22Rv1 (cell line): Measurements from ENCODE around the gene FGF11.
"Not testable (repeated sequence)": the region's sequence is repeated elsewhere in the genome, so short reads cannot be mapped to it uniquely, and the experiment has no call there.

Source experiments
- H3K27ac ChIP-seq: fragments of 450-650 bp; 2 replicates; pipeline ENCODE4 v1.5.1; 2017
- ZFX ChIP-seq: fragments of 450-650 bp; IDR thresholded peaks from 2 replicates; pipeline ENCODE4 v1.6.1; 2017; ENCODE audit warnings: antibody characterized with exemption, borderline replicate concordance
- TF ChIP-seq, protein P1 (sequence below): fragments of 450-650 bp; IDR thresholded peaks from 2 replicates; pipeline ENCODE4 v1.5.1; 2017; ENCODE audit warnings: mild to moderate bottlenecking

FGF11 gene

DNA sequence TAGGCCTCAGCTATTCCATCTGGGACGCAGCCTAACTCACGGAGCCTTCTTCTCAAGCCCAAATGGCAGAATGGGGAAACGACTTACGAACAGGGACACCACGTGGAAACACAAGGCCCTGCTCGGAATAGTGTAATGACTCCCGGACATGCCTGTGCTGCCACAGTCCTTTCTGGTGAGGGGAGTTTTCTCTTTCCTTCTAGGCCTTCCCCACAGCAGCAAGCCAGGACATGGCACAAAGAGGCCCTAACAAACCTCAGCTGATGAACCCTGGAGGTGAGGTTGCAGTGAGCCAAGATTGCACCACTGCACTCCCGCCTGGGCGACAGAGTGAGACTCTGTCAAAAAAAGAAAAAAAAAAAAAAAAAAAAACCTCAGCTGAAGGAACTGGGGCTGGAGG is 24.8 kb downstream of the FGF11 start:
- no peak overlapping the region for H3K27ac ChIP-seq
- TF ChIP-seq, protein P1, sequence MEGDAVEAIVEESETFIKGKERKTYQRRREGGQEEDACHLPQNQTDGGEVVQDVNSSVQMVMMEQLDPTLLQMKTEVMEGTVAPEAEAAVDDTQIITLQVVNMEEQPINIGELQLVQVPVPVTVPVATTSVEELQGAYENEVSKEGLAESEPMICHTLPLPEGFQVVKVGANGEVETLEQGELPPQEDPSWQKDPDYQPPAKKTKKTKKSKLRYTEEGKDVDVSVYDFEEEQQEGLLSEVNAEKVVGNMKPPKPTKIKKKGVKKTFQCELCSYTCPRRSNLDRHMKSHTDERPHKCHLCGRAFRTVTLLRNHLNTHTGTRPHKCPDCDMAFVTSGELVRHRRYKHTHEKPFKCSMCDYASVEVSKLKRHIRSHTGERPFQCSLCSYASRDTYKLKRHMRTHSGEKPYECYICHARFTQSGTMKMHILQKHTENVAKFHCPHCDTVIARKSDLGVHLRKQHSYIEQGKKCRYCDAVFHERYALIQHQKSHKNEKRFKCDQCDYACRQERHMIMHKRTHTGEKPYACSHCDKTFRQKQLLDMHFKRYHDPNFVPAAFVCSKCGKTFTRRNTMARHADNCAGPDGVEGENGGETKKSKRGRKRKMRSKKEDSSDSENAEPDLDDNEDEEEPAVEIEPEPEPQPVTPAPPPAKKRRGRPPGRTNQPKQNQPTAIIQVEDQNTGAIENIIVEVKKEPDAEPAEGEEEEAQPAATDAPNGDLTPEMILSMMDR = no peak
- TF ChIP-seq ZFX = no peak

DNA sequence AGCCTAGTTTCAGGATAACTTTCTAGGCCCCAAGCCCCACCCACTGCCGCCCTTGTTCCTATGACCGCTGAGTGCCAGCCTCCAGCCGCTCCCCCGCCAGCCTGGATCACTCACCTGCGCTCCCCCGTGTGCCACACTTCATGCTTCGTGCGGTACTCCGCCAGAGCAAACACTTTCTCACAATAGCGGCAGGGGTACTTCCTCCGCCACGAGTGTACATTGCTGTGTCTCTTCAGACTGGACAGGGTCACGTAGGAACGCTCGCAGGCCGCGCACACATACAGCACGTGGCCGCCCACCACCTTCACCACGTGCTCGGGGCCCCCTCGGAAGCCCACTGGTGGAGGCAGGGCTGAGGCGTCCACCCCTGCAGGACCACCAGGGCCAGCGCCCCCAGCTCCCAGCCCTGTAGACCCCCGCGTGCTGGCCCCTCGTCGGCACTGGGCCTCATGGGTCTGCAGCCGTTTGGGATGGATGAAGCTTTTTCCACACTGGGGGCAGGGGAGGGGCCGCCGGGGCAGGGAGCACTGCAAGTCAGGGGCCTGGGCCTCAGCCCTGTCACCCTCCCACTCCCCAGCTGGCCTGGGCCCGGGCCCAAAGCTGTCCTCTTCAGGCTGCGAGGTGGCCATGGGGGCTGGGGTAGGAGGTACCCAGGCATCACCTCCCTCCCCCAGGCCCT is 26.4 kb downstream of the FGF11 start:
- TF ChIP-seq ZFX = no peak
- TF ChIP-seq, protein P1 = no peak
- no peak overlapping the region for H3K27ac ChIP-seq

DNA sequence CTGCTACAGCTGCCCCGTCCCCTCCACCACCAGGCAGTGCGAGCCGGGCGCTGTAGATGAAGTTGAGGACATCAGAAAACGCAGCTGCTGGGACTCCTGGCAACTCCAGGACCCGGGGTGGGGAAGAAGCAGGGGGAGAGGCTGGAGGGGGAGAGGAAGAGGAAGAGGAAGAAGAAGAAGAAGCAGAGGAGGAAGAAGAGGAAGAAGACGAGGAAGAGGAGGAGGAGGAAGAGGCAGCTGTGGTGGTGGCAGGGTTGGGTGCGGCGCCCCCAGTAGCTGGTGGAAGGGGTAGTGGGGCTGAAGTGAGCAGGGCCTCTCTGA is 27.0 kb downstream of the FGF11 start:
- no peak overlapping the region for H3K27ac ChIP-seq
- TF ChIP-seq, protein P1 = no peak
- no peak for TF ChIP-seq ZFX

DNA sequence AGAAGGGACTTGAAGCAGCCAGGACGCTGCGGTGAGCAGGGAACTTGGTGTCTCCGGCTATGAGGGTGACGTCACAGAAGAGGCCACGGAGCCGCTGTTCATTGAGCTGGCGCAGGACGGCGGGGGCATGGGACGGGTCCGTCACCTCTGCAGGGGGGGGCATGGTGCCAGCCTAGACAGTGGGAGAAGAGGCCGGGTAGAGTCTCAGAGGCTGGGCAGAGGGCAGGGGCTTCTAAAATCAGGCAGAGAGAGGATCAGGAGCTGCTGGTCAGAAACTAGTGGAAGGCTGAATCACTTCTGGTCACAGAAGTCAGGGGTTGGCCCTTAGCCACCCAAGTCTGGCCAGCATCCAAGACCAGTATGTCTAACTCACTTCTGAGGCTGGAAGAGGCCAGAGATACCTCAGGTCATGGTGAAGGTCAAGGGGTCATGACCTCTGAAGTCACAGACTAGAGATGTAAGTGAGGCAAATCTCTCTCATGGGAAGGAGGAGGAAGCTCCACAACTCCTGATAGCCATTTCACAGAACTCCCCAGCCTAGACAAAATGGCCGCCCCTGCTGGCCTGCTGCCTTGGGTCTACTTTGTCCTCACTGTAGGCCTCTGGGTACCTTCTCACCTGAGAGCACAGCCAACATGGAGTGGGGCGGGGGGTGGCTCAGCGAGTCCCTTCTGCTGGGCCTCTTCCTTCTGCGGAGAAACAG is 27.5 kb downstream of the FGF11 start:
- peak overlapping the region; percentile 15; the same call in 1 of the 2 replicates for H3K27ac ChIP-seq
- no peak for TF ChIP-seq ZFX
- TF ChIP-seq, protein P1 = no peak

DNA sequence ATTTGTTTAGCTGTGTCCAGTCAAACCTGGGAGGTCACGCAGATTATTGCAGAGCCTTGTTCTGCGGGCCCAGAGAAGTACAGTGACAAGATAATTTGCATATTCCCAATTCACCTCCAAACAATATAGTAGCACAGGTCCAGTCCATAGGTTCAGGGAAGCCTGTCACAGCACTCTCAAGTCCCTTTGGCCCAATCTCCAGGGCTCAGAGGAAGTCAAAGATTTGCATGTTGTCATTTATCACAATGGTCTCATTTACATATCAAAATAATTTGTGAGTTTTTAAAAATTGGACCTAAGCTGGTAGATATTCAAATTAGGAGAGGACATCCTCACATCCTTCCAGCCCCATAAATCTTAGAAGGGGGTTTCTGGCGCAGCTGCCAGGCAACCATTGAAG is 28.2 kb downstream of the FGF11 start:
- H3K27ac ChIP-seq = peak overlapping the region; percentile 15; the same call in 1 of the 2 replicates
- TF ChIP-seq, protein P1 = no peak
- no peak for TF ChIP-seq ZFX

DNA sequence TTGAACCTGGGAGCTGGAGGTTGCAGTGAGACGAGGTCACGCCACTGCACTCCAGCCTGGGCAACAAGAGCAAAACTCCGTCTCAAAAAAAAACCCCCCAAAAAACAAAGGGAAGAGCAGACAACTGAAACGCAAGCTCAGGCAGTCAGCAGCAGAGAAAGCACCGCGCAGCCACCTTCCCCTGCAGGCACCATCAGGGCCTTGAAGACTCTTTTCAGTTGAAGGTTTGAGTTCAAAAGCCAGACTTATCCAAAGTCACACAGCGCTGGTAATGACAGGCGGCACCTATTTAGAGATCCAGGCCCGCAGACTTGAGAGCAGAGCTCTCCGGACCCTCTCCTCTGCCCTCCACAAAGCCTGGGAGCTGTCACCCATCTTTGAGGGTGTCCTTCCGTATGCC is 29.0 kb downstream of the FGF11 start:
- TF ChIP-seq, protein P1 = no peak
- TF ChIP-seq ZFX = no peak

DNA sequence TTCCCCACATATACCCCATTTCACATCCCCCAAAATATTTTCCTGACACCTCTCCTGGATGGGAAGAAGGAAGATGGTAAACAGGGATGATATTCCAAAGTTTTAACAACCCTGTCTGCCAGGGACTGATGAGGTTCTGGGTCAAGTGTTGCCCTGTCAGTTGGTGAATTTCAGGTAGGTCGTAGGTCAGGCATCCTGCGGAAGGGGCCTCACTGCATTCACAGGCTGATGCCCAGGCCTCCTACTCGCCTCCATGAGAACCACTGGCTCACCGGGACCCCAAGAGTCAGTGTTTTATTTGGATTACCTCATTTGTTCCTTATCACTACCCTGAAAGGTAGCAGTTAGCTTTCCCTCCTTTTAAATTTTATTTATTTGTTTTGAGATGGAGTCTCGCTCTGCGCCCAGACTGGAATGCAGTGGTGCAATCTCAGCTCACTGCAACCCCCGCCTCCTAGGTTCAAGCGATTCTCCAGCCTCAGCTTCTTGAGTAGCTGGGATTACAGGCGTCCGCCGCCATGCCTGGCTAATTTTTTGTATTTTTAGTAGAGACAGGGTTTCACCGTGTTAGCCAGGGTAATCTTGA is 29.6 kb downstream of the FGF11 start:
- no peak for TF ChIP-seq ZFX
- no peak overlapping the region for H3K27ac ChIP-seq

More for the DNA sequence above, 29.0 kb downstream of the FGF11 start:
- no peak overlapping the region for H3K27ac ChIP-seq

DNA sequence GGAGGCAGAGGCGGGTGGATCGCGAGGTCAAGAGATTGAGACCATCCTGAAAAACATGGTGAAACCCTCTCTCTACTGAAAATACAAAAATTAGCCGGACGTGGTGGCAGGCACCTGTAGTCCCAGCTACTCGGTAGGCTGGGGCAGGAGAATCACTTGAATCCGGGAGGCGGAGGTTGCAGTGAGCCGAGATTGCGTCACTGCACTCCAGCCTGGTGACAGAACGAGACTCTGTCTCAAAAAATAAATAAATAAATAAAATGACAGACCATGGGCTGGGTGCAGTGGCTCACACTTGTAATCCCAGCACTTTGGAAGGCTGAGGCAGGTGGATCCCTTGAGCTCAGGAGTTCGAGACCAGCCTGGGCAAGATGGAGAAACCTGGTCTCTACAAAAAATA is 30.5 kb downstream of the FGF11 start:
- H3K27ac ChIP-seq = not testable (repeated sequence)

DNA sequence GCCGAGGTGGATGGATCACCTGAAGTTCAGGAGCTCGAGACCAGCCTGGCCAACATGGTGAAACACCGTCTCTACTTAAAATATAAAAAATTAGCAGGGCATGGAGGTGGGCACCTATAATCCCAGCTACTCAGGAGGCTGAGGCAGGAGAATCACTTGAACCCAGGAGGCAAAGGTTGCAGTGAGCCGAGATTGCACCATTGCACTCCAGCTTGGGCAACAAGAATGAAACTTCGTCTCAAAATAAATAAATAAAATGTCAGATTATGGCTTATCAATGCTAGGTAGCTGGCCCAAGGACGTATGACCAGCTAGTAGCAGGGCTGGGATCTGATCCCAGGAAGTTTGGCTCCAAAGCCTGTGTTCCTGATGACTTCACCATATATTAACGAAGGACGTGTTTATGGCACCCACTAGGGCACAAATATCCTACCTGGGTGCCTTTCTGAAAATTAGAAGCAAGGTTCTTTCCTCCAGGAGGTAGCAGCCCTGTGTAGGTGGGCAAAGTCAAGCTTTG is 31.2 kb downstream of the FGF11 start:
- H3K27ac ChIP-seq = not testable (repeated sequence)
